ENCODE data around the gene NUP210. TPM values are rescaled to one million over a fixed set of nuclear protein-coding genes. Genes with fewer than 3 reads are reported as not detected.
A peak's percentile ranks its signal among the peaks of the same experiment; 100 is the strongest.

Gene NUP210
- total RNA-seq, 1 donor = under 0.01 TPM

GRCh38 chr3:13376091-13376490, 44.0 kb downstream of the NUP210 start:
- no peaks in the 10 kb centered on the region for H3K79me2 ChIP-seq (ENCODE audit: insufficient read depth, low read length)
- H3K4me2 ChIP-seq (ENCODE audit: insufficient read depth, low read length) = no peak overlapping the region
- H4K20me1 ChIP-seq (ENCODE audit: insufficient read depth, low read length) = no peaks in the 10 kb centered on the region
- peaks cover 30% of the 10 kb centered on the region for H3K4me1 ChIP-seq (ENCODE audit: insufficient read depth, low read length)
- no peak overlapping the region for H3K27ac ChIP-seq (ENCODE audit: low read depth, low read length)
- H3K9me3 ChIP-seq (ENCODE audit: low read depth, low read length) = no peaks in the 10 kb centered on the region
- peak; percentile 42 for DNase-seq (ENCODE audit: insufficient read length, low spot score, missing footprints)
- H3K27me3 ChIP-seq (ENCODE audit: insufficient read depth, low read length) = no peaks in the 10 kb centered on the region
- H3K4me3 ChIP-seq (ENCODE audit: insufficient read depth, low read length) = no peak overlapping the region
- TF ChIP-seq, protein P1, sequence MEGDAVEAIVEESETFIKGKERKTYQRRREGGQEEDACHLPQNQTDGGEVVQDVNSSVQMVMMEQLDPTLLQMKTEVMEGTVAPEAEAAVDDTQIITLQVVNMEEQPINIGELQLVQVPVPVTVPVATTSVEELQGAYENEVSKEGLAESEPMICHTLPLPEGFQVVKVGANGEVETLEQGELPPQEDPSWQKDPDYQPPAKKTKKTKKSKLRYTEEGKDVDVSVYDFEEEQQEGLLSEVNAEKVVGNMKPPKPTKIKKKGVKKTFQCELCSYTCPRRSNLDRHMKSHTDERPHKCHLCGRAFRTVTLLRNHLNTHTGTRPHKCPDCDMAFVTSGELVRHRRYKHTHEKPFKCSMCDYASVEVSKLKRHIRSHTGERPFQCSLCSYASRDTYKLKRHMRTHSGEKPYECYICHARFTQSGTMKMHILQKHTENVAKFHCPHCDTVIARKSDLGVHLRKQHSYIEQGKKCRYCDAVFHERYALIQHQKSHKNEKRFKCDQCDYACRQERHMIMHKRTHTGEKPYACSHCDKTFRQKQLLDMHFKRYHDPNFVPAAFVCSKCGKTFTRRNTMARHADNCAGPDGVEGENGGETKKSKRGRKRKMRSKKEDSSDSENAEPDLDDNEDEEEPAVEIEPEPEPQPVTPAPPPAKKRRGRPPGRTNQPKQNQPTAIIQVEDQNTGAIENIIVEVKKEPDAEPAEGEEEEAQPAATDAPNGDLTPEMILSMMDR (IDR thresholded peaks at IDR 0.05; ENCODE audit: extremely low read depth, low read depth, low read length) = no peak
- H3K36me3 ChIP-seq (ENCODE audit: insufficient read depth, low read length) = no peaks in the 10 kb centered on the region
- no peak overlapping the region for H2AFZ ChIP-seq (ENCODE audit: low read length)

GRCh38 chr3:13375464-13375863, 44.7 kb downstream of the NUP210 start:
- no peaks in the 10 kb centered on the region for H3K36me3 ChIP-seq (ENCODE audit: insufficient read depth, low read length)

GRCh38 chr3:13373975-13374586, 46.0 kb downstream of the NUP210 start:
- Histone ChIP-seq H3K27ac (ENCODE audit: low read depth, low read length) (no peak overlapping the region), H2AFZ (ENCODE audit: low read length) (no peak overlapping the region), H3K79me2 (ENCODE audit: insufficient read depth, low read length) (no peaks in the 10 kb centered on the region), H3K9me3 (ENCODE audit: low read depth, low read length) (no peaks in the 10 kb centered on the region), H3K36me3 (ENCODE audit: insufficient read depth, low read length) (no peaks in the 10 kb centered on the region), H4K20me1 (ENCODE audit: insufficient read depth, low read length) (no peaks in the 10 kb centered on the region), H3K27me3 (ENCODE audit: insufficient read depth, low read length) (no peaks in the 10 kb centered on the region), H3K4me3 (ENCODE audit: insufficient read depth, low read length) (no peak overlapping the region), H3K4me1 (ENCODE audit: insufficient read depth, low read length) (peaks cover 10% of the 10 kb centered on the region), H3K4me2 (ENCODE audit: insufficient read depth, low read length) (no peak overlapping the region)
- peak; percentile 65 for DNase-seq (ENCODE audit: insufficient read length, low spot score, missing footprints)
- TF ChIP-seq, protein P1 (IDR thresholded peaks at IDR 0.05; ENCODE audit: extremely low read depth, low read depth, low read length) = no peak

More at GRCh38 chr3:13375464-13375863, 44.7 kb downstream of the NUP210 start:
- H4K20me1 ChIP-seq (ENCODE audit: insufficient read depth, low read length) = no peaks in the 10 kb centered on the region
- H3K4me2 ChIP-seq (ENCODE audit: insufficient read depth, low read length) = no peak overlapping the region
- H2AFZ ChIP-seq (ENCODE audit: low read length) = no peak overlapping the region
- TF ChIP-seq, protein P1 (IDR thresholded peaks at IDR 0.05; ENCODE audit: extremely low read depth, low read depth, low read length) = no peak
- peaks cover 24% of the 10 kb centered on the region for H3K4me1 ChIP-seq (ENCODE audit: insufficient read depth, low read length)
- H3K9me3 ChIP-seq (ENCODE audit: low read depth, low read length) = no peaks in the 10 kb centered on the region
- no peaks in the 10 kb centered on the region for H3K79me2 ChIP-seq (ENCODE audit: insufficient read depth, low read length)
- H3K4me3 ChIP-seq (ENCODE audit: insufficient read depth, low read length) = no peak overlapping the region
- H3K27ac ChIP-seq (ENCODE audit: low read depth, low read length) = no peak overlapping the region
- peak; percentile 54 for DNase-seq (ENCODE audit: insufficient read length, low spot score, missing footprints)
- H3K27me3 ChIP-seq (ENCODE audit: insufficient read depth, low read length) = no peaks in the 10 kb centered on the region

- Histone ChIP-seq H3K4me2 (ENCODE audit: insufficient read depth, low read length) (no peak overlapping the region), H2AFZ (ENCODE audit: low read length) (no peak overlapping the region), H3K27me3 (ENCODE audit: insufficient read depth, low read length) (no peaks in the 10 kb centered on the region), H3K4me3 (ENCODE audit: insufficient read depth, low read length) (no peak overlapping the region), H3K4me1 (ENCODE audit: insufficient read depth, low read length) (peaks cover 3% of the 10 kb centered on the region), H3K9me3 (ENCODE audit: low read depth, low read length) (no peaks in the 10 kb centered on the region), H4K20me1 (ENCODE audit: insufficient read depth, low read length) (no peaks in the 10 kb centered on the region), H3K27ac (ENCODE audit: low read depth, low read length) (no peak overlapping the region), H3K36me3 (ENCODE audit: insufficient read depth, low read length) (no peaks in the 10 kb centered on the region), H3K79me2 (ENCODE audit: insufficient read depth, low read length) (no peaks in the 10 kb centered on the region)
- TF ChIP-seq, protein P1 (IDR thresholded peaks at IDR 0.05; ENCODE audit: extremely low read depth, low read depth, low read length) = no peak
- peak; percentile 65 for DNase-seq (ENCODE audit: insufficient read length, low spot score, missing footprints)
These were observed 47.5 kb downstream of the NUP210 start for GRCh38 chr3:13372656-13373055.
